ENCODE results near the gene UBE2I.
"Not testable (repeated sequence)": the region's sequence is repeated elsewhere in the genome, so short reads cannot be mapped to it uniquely, and the experiment has no call there.

- TF ChIP-seq CTCF (tag by site-specific recombination; IDR thresholded peaks at IDR 0.05); ZNF623 (tag by site-specific recombination; IDR thresholded peaks at IDR 0.05); BCL11B (tag by site-specific recombination; IDR thresholded peaks at IDR 0.05; ENCODE audit: low read depth); ZNF19 (tag by site-specific recombination; IDR thresholded peaks at IDR 0.05; ENCODE audit: low read depth); ZNF426 (tag by site-specific recombination; IDR thresholded peaks at IDR 0.05); MYNN (tag by site-specific recombination; IDR thresholded peaks at IDR 0.05; ENCODE audit: borderline replicate concordance); ZNF148 (tag by site-specific recombination; IDR thresholded peaks at IDR 0.05; ENCODE audit: borderline replicate concordance); ZNF639 (tag by site-specific recombination; IDR thresholded peaks at IDR 0.05); ZBTB49 (tag by site-specific recombination; IDR thresholded peaks at IDR 0.05; ENCODE audit: low read depth); ZBTB21 (tag by site-specific recombination; IDR thresholded peaks at IDR 0.05); BCL11A (tag by site-specific recombination; IDR thresholded peaks at IDR 0.05; ENCODE audit: low read depth); YY1 (tag by site-specific recombination; IDR thresholded peaks at IDR 0.05); ZNF274 (IDR thresholded peaks at IDR 0.05; ENCODE audit: low read length); ZNF274 (tag by site-specific recombination; IDR thresholded peaks at IDR 0.05; ENCODE audit: borderline replicate concordance): not testable (repeated sequence)
These were observed 12.8 kb upstream of the UBE2I start for GRCh38 chr16:1296688-1297017.

All from HEK293 (cell line).